ENCODE measurements around the gene OR56B1. TPM values are rescaled to one million over a fixed set of nuclear protein-coding genes. Genes with fewer than 3 reads are reported as not detected.

OR56B1 gene
- total RNA-seq, 6 donors from 2014 or later: 0.30 to 1.0 TPM; not detected in 4

- H3K36me3 ChIP-seq: peaks cover 8 to 35% (median 20%) of the 10 kb centered on the region in 4 donors
- peak overlapping the region in 1 of 4 donors; percentile 17 for H3K27ac ChIP-seq
- no peak overlapping the region for H3K4me3 ChIP-seq
- WGBS, 2 donors: 64 to 84% methylated on average over 2 of the region's 2 CpGs
- no peaks in the 10 kb centered on the region for H3K9me3 ChIP-seq
- DNase-seq (no peak), ATAC-seq (ENCODE audit: low FRiP score in 2 of 2) (no peak)
- TF ChIP-seq CTCF (IDR thresholded peaks at IDR 0.05): no peak
- TF ChIP-seq POLR2A (IDR thresholded peaks at IDR 0.05): no peak
- no peak for TF ChIP-seq POLR2AphosphoS5 (IDR thresholded peaks at IDR 0.05)
- TF ChIP-seq EP300 (IDR thresholded peaks at IDR 0.05): no peak
- peaks cover 8 to 23% (median 14%) of the 10 kb centered on the region in 4 donors for H3K4me1 ChIP-seq
- H3K27me3 ChIP-seq: no peaks in the 10 kb centered on the region
These were observed 40.0 kb upstream of the OR56B1 start for GRCh38 chr11:5696210-5696609.

GRCh38 chr11:5698281-5698680 lies 38.0 kb upstream of the OR56B1 start:
- WGBS, 2 donors: 93 to 96% methylated on average over 7 of the region's 7 CpGs
- Histone ChIP-seq H3K9me3 (no peaks in the 10 kb centered on the region), H3K36me3 (peaks cover 13 to 50% (median 22%) of the 10 kb centered on the region in 4 donors), H3K27ac (no peak overlapping the region), H3K4me1 (peaks cover 0 to 8% (median 5%) of the 10 kb centered on the region in 4 donors), H3K27me3 (no peaks in the 10 kb centered on the region), H3K4me3 (no peak overlapping the region)
- DNase-seq (no peak), ATAC-seq (ENCODE audit: low FRiP score in 2 of 2) (no peak)
- TF ChIP-seq POLR2A (IDR thresholded peaks at IDR 0.05): no peak
- TF ChIP-seq CTCF (IDR thresholded peaks at IDR 0.05): no peak
- TF ChIP-seq EP300 (IDR thresholded peaks at IDR 0.05): no peak
- TF ChIP-seq POLR2AphosphoS5 (IDR thresholded peaks at IDR 0.05): no peak

- no peaks in the 10 kb centered on the region for H3K27me3 ChIP-seq
- peaks cover 15 to 70% (median 22%) of the 10 kb centered on the region in 4 donors for H3K36me3 ChIP-seq
- H3K9me3 ChIP-seq: no peaks in the 10 kb centered on the region
- ATAC-seq (ENCODE audit: low FRiP score in 2 of 2): no peak
- H3K27ac ChIP-seq: peak overlapping the region in 1 of 4 donors; percentile 16
- H3K4me1 ChIP-seq: no peaks in the 10 kb centered on the region
- no peak overlapping the region for H3K4me3 ChIP-seq
- WGBS, 2 donors: 72 to 79% methylated on average over 10 of the region's 10 CpGs
- no peak for TF ChIP-seq POLR2AphosphoS5 (IDR thresholded peaks at IDR 0.05)
- TF ChIP-seq POLR2A (IDR thresholded peaks at IDR 0.05): no peak
- DNase-seq: no peak
These were observed 35.7 kb upstream of the OR56B1 start for GRCh38 chr11:5700421-5701054.

GRCh38 chr11:5701055-5701577 lies 35.1 kb upstream of the OR56B1 start:
- H3K9me3 ChIP-seq: no peaks in the 10 kb centered on the region
- ATAC-seq (ENCODE audit: low FRiP score in 2 of 2) (no peak), DNase-seq (no peak)
- TF ChIP-seq CTCF (IDR thresholded peaks at IDR 0.05): no peak
- TF ChIP-seq POLR2A (IDR thresholded peaks at IDR 0.05): no peak
- no peak for TF ChIP-seq POLR2AphosphoS5 (IDR thresholded peaks at IDR 0.05)
- TF ChIP-seq EP300 (IDR thresholded peaks at IDR 0.05): no peak
- WGBS, 2 donors: 56 to 63% methylated on average over 3 of the region's 3 CpGs
- peaks cover 15 to 71% (median 24%) of the 10 kb centered on the region in 4 donors for H3K36me3 ChIP-seq
- no peaks in the 10 kb centered on the region for H3K4me1 ChIP-seq
- no peak overlapping the region for H3K4me3 ChIP-seq
- H3K27ac ChIP-seq: no peak overlapping the region
- H3K27me3 ChIP-seq: no peaks in the 10 kb centered on the region

GRCh38 chr11:5703741-5704536 lies 32.3 kb upstream of the OR56B1 start:
- 82 to 88% methylated on average over 2 of the region's 2 CpGs for WGBS, 2 donors
- Histone ChIP-seq H3K36me3 (peaks cover 20 to 73% (median 33%) of the 10 kb centered on the region in 4 donors), H3K27ac (no peak overlapping the region), H3K4me1 (no peaks in the 10 kb centered on the region), H3K4me3 (no peak overlapping the region), H3K27me3 (no peaks in the 10 kb centered on the region), H3K9me3 (no peaks in the 10 kb centered on the region)
- DNase-seq (no peak), ATAC-seq (ENCODE audit: low FRiP score in 2 of 2) (no peak)
- TF ChIP-seq CTCF (IDR thresholded peaks at IDR 0.05) (no peak), EP300 (IDR thresholded peaks at IDR 0.05) (no peak), POLR2AphosphoS5 (IDR thresholded peaks at IDR 0.05) (no peak), POLR2A (IDR thresholded peaks at IDR 0.05) (no peak)

Measured in upper lobe of left lung (tissue), 6 donors.